Breast epithelium (tissue), 3 donors: ENCODE measurements around the gene COPS2.

ENCODE experiments used
- CTCF ChIP-seq, 3 donors: fragments of 450-650 bp; IDR thresholded peaks; one replicate each; pipeline ENCODE4 v1.5.1; 2016 to 2017; ENCODE audit warnings: antibody characterized with exemption in 3 of 3, mild to moderate bottlenecking in 3 of 3, moderate library complexity in 3 of 3
- POLR2A ChIP-seq: fragments of 450-650 bp; IDR thresholded peaks from one replicate; pipeline ENCODE4 v1.6.1; 2016; ENCODE audit warnings: antibody characterized with exemption, mild to moderate bottlenecking, moderate library complexity

GRCh38 chr15:49171790-49172189 is 16.4 kb upstream of the COPS2 start:
- no peak for TF ChIP-seq CTCF (IDR thresholded peaks at IDR 0.05)
- no peak for TF ChIP-seq POLR2A
